ENCODE data around the gene FOXP1. TPM values are rescaled to one million over a fixed set of nuclear protein-coding genes. Genes with fewer than 3 reads are reported as not detected.
"Not testable (repeated sequence)": the region's sequence is repeated elsewhere in the genome, so short reads cannot be mapped to it uniquely, and the experiment has no call there.

Gene FOXP1
- total RNA-seq, 1 experiment from 2014 or later, result 5.4 TPM

DNA sequence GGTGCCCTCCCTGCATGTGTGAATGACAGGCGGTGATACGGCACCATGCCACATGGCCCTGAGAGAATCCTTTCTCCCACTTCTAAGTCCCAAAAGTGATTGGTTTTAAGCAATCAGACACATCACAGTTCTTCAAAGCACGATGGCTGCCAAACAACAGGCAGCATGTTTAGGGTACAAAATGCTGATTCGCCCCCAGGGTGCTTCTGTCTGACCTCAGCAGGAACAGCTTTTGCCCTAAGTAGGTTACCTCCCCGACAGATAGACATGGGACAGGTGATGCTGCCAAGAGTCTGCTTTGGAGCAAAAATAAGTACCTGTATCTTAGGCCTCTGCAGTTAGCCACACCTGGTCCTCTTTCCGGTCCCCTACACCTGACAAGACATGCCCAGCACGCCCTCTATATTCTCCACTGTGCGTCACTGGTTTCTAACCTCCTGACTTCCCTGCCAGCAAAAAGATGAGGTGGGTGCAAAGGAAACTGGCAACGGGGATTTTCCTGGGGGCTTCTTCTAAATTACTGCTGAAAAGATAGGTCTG lies 549.8 kb downstream of the FOXP1 start:
- DNase-seq (ENCODE audit: extremely low read depth, low read depth), result no peak

DNA sequence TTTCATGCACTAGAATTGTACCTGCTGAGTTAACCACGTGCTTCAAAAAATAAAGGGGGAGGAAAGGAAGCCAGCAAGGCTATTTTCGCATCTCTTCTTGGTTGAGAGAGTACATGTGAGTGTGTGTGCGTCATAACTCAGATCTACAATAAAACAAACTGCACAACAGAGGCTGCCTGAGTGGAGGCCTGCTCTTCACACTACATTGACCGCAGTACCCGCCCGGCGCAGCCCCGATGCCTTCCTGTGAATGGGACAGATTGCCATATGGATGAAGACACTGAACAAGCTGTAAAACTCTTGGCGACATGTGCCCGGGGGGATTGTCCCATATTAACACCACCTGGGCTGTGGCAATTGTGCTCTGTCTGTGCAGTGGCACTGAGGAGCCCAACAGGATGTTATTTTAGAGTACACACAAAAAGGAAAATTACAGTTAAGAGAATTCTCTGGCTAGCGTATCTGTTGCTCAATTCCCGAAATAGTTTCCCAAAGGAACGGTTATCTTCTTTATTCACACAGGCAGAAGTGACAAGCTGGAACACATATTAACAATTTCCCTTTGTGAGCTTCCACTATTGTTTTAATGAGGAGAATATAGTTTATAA lies 551.5 kb downstream of the FOXP1 start:
- no peak for DNase-seq (ENCODE audit: extremely low read depth, low read depth)

DNA sequence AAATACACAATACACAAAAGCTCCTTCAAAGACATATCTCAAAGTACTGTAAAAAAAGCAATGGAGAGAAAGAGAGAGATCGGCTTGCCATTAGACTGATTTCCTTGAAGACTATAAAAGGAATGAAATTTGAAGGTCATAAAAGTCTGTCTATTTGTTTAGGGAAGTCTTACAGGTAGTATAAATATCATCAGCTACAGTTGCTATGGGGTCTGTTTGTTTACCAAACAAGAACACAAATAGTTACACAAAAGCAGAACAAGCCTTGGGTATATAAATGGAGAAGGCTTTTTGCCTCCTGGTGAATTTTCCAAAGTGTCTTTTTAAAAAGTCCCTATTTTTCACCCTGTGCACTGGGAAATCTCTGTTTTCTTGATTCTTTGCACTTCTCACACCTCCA lies 552.3 kb downstream of the FOXP1 start:
- DNase-seq (ENCODE audit: extremely low read depth, low read depth), result no peak

DNA sequence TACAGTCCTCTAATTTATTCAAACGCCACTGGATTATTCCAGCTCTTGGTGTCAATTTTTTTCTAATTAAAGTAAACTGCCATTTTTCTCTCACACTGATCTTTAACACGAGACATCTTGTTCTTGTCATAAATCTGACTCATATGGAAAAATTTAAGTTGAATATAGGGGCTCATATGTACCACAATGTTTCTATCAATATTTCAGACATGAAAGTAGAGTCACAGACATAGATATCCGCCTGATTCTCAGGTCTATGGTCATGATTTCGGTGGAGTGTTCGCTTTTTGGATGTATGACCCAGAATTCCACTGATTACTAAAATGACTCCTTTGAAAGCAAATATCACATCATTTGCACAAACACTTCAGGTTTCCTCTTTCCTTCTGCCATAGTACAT lies 552.8 kb downstream of the FOXP1 start:
- DNase-seq (ENCODE audit: extremely low read depth, low read depth), result no peak

DNA sequence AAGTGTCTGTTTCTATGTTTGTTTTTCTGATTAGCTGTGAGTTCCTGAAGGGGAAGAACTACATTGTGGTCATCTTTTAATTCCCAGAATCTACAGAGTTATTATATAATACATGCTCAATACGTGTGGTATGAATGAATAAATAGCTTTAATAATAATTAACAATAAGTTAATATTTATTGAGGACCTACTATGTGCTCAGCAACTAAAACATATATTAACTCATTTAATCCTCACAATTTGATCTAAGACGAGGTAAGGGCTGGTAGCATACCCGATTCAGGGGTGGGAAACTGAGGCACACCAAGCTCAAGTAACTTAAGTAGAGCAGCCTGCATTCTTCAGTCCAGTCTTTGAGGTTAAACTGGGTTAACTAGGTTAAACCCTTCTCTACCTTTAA lies 553.8 kb downstream of the FOXP1 start:
- DNase-seq (ENCODE audit: extremely low read depth, low read depth), result no peak

DNA sequence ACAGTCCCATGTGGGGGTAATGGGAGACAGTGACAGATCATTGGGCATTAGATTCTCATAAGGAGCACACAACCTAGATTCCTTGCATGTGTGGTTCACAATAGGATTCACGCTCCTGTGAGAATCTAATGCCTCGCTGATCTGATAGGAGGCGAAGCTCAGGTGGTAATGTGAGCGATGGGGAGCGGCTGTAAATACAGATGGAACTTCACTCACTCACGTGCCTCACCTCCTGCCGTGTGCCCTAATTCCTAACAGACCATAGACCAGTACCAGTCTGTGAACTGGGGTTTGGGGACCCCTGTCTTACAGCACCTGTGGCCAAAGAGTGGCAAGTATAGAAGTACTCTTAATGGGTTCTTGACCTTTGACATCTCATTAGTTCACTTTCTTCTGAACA lies 554.7 kb downstream of the FOXP1 start:
- no peak for DNase-seq (ENCODE audit: extremely low read depth, low read depth)

DNA sequence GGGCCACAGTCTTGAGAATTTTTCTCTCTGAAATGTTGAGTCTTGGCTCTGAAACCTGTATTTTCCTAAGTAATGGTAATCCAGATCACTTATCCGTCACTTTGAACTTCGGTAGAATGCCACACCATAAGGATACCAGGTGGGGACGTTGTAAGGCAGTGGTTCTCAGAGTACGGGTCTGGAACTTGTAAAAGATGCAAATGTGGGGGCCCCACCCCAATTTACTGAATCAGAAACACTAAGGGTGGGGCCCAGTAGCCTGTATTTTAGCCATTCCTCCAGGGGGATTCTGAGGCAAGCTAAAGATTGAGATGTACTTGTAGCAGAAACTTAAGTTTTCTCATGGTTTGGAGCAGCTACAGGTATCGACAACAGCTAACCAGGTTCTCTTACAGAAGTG lies 555.3 kb downstream of the FOXP1 start:
- DNase-seq (ENCODE audit: extremely low read depth, low read depth), result no peak

DNA sequence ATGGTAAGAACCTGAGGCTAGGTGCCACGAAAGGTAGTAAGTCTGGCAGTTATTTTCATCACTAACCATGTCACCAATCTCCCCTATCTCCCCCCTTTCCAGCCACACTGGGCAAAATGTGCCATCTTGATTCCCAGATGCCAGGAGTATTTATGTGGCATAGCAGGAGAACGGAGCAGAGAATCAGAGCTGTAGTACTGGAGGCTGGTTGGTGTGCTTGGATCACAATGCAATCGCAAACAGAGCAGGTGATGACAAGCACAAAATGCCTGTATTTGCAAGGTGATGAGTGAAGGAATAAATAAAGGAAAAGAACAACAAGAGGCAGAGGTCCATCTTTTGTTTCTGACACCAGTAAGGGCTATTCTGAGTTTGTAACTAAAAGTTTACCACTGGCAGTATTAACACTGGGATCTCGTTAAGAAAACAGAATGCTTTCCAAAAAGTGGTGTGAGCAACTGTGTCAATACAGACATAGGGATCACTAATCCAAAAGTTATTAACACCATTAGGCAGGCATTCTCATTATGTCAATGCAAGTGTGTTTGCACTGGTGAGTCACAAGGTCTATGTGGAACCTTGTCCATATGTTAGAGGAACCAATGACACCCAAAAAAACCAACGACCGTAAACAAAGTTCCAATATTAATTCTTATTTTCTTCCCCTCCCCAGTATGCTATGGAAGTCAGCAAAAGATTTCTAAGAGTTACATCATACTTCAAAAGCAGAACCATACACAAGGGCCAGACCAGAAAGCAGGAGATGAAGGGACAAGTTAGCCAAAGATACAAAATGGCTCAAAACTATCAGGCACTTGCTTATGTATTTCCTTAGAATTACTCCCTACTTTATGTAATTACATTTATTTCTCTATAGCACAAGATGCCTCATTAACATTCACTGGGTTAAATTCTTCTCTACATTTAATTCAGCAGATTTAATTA lies 556.6 kb downstream of the FOXP1 start:
- DNase-seq (ENCODE audit: extremely low read depth, low read depth), result no peak

DNA sequence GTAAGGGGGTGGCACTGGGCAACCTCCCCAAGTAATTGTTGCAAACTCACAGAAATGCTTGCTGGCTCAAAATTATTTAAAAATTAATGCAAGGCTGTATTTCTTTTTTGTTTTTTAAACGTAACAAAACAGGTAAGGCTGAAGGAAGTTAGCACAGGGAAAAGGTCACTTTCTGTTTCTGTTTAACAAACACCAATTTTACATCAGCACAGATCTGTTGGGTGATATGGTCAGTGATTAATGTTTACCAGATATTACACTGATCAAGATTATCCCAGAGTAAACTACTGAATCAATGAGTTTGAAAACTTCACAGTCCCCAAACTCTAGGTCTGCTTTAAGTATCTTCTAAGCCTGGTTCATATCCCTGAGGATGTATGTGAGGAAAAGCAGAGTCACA lies 558.0 kb downstream of the FOXP1 start:
- DNase-seq (ENCODE audit: extremely low read depth, low read depth), result no peak

DNA sequence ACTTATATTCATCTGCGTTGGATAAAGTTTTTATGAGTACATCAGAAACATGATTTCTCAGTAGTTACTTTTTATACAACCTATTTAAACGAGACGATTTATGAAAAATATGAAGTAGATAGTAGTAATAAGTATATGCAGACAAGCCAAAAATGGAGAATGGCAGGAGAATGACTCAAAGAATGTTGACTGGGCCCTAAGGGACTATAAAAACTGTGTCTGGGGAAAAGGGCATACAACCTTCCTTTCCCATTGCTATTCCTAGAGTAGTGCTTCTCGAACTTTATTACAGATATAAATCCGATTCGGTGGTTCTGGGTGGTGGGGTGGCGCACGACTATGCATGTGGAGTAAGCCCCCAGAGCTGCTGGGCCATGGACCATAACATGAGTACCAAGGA lies 558.5 kb downstream of the FOXP1 start:
- no peak for DNase-seq (ENCODE audit: extremely low read depth, low read depth)

DNA sequence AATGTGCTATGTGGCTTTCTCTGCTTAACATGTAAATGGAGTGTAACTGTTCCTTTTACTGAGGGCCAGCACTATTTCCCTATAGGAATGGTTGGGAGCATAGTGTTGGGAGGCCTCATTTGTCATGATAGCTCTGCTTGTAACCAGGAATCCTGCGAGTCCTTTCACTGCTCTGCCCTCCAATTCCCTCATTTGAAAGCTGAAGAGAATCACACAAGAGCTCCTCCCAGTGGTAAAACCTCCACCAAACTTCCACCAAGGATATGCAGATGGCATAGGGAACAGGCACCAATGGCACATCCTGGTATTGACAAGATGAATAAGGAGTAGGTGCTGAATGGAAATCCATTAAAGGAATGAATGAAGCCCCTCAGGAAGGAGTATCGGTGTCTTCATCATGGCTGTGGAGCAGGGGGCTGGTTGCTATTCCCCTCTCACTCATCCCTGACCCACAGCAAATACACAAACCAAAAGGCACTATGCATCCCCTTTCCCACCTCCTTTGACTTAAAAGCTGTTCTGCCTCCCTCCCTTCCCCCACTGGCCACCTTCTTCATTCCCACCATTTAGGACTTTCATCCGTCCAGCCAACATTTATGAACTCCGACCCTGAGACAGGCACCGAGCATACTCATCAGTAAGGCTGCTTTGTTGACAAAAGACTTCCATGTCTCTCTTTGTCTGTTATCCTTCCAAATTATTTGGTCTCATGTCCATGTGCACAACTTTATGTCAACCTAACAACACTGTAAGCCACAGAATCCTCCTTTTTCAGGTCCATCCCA lies 560.8 kb downstream of the FOXP1 start:
- no peak for DNase-seq (ENCODE audit: extremely low read depth, low read depth)

DNA sequence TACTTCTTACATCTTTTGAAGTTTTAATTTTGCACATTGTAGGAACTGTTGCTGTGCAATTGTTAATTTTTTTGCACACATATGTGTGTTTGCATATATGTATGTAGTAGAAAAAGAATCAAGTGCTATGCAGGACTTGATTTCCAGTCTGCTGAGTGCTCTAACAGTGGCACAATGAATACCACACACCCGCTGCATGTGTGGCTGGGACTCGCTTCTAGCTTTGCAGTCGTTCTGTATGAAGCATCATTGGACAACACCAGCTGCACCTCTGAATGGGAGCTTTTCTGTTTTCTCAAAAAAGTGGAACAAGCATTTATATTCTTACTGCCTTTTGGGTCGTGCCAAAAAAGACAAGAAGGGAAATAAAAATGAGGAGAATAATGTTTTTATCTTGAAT lies 564.7 kb downstream of the FOXP1 start:
- no peak for DNase-seq (ENCODE audit: extremely low read depth, low read depth)

DNA sequence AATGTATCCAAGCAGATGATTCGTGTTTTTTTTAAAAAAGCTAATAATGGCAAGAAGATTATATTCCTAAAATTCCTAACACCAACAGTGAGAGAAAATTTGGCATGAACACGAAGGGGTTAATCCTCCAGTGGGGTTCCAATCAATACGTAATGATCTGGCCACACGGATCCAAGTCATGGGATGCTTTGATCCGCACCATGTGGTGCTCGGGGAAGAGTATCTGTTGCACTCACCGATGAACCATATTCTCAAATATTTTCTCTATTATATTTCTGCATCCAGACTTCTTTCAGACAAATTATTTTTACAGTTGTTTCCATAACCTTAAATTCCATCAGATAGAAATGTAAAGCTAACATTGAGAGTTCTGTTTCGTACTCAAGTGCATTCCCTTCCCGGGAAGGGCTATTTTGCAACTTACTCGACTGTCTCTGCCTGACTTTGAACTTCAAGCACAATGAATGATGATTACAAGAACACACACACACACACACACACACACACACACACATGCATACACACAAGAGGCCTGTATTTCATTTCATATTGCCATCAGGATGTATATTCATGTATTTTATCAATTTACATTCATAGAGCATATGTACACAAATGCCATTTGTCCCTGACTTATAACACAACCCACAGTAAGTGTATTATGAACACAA lies 567.2 kb downstream of the FOXP1 start:
- DNase-seq (ENCODE audit: extremely low read depth, low read depth), result no peak

DNA sequence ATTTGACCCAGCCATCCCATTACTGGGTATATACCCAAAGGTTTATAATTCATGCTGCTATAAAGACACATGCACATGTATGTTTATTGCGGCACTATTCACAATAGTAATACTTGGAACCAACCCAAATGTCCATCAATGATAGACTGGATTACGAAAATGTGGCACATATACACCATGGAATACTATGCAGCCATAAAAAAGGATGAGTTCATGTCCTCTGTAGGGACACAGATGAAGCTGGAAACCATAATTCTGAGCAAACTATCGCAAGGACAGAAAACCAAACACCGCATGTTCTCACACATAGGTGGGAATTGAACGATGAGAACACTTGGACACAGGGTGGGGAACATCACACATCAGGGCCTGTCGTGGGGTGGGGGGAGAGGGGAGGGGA lies 568.9 kb downstream of the FOXP1 start:
- DNase-seq (ENCODE audit: extremely low read depth, low read depth), result not testable (repeated sequence)

DNA sequence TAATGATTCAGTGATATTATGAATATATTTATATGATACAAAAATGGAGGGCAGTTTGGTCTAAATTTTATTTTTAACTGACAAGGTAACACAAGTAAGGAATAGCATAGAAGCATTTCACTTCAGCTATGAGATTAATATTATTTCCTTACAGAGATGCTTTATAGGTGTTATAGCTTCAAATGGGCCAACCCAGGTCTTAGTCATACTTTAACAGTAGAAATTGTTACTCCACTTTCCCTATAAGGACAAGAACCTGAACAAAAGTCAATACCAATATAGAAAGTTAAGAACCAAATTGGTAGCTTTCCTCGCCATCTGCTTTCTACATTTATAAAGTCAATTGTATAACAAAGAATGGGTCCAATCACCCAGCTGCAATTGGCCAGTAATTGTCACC lies 570.6 kb downstream of the FOXP1 start:
- no peak for DNase-seq (ENCODE audit: extremely low read depth, low read depth)

DNA sequence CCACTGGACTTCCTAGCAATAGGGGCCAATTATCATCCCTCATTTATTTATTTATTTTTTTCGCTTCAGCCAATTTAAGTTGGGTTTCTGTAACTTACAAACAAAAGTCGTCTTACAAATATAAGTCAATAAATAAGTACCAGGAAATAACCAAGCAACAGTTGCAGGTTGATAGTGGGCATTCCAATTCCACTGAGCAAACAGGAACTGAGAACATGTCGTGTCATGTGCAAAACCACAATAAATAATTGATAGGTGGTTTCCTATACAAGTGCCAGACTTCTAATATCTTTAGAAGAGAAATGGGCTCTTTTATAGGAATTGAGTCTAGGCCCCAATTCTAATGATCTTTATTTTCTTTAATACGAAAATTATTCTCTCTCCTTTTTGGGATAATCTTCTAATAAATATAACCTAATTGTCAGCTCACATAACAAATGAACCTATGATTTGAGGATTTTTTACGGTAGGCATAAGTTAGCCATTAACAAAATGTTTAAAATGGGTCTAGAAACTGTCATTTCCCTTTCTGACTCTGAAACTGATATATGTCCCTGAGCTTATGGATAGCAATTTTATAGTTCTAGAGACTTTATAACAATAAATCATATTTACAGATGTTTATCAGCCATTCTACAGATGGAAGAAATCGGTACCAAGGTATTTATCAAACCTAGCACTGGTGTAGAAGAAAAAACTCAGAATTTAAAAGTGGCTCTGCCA lies 571.8 kb downstream of the FOXP1 start:
- DNase-seq (ENCODE audit: extremely low read depth, low read depth), result no peak

DNA sequence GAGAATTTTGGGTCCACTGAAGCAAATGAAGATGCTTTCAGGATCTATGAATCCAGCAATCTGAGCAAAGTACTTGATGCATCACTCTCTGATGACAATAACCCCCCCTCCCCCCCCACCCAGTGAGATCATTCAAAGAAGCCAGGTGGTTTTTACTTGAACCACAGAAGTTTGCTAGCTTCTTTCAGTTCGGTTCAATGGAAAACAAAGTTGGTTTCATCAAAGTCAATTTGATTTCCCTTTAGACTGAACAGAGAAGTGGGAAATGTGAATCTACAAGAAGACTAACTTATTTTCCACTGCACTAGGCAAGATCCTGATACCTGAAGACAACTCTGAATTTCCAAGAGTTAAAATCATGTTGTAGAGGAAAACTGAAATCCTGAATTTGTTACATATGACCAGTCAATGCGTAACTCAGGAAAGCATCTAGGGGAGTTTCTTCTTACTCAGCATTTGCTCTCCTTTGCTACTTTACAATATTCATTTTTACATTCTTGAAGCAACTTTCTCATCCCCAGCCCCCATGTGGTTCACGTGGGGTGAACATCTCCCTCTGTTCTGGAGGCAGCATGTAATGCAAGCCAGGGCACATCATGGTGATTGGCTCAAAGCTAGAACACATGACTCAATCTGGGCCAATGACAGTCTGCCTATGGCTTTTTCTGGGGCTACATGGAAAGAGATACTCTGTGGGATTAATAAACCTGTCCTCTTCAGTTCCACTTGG lies 572.6 kb downstream of the FOXP1 start:
- DNase-seq (ENCODE audit: extremely low read depth, low read depth), result no peak

DNA sequence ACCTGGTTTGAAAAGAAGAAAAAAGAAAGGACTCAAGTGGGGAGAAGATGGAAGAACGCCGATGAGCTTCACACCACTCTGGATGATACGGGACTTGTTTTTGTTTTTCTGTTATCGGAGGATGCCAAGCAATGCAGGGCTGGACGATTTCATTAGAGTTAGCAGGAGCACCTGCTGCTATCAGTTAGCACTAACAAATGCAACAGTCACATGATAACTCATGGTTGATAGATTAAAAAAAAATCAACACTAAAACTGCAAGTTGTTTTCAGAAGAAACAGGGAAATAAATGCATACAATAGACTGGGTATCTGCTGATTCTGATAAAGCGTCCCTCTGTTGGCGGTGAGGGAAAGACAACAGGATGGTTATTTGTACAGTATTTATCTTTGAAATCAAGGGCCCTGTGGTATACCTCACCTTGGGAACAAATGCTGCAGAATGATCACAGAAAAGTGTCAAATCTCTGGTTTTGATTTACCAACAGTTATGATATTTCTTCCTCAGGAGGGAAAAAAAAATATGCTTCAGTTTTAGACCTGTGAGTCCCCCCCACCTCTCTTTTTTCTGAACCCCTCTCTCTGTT lies 575.1 kb downstream of the FOXP1 start:
- no peak for DNase-seq (ENCODE audit: extremely low read depth, low read depth)

Data from NCI-H460 (cell line).